ENCODE data around the gene SPEN.

Gene SPEN

GRCh38 chr1:15966081-15966955, 118.8 kb downstream of the SPEN start:
- TF ChIP-seq, protein P1, sequence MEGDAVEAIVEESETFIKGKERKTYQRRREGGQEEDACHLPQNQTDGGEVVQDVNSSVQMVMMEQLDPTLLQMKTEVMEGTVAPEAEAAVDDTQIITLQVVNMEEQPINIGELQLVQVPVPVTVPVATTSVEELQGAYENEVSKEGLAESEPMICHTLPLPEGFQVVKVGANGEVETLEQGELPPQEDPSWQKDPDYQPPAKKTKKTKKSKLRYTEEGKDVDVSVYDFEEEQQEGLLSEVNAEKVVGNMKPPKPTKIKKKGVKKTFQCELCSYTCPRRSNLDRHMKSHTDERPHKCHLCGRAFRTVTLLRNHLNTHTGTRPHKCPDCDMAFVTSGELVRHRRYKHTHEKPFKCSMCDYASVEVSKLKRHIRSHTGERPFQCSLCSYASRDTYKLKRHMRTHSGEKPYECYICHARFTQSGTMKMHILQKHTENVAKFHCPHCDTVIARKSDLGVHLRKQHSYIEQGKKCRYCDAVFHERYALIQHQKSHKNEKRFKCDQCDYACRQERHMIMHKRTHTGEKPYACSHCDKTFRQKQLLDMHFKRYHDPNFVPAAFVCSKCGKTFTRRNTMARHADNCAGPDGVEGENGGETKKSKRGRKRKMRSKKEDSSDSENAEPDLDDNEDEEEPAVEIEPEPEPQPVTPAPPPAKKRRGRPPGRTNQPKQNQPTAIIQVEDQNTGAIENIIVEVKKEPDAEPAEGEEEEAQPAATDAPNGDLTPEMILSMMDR (IDR thresholded peaks at IDR 0.05; ENCODE audit: low read depth, low read length): no peak
- in situ Hi-C loops (cut with HindIII; ENCODE audit: low sequenced_read_pairs): no loop called here
- H3K4me3 ChIP-seq (ENCODE audit: low read depth, low read length): no peak overlapping the region
- no peak for DNase-seq (ENCODE audit: low read depth, low spot score)

GRCh38 chr1:15966956-15967344, 119.4 kb downstream of the SPEN start:
- in situ Hi-C loops (cut with HindIII; ENCODE audit: low sequenced_read_pairs): no loop called here
- no peak for DNase-seq (ENCODE audit: low read depth, low spot score)
- H3K4me3 ChIP-seq (ENCODE audit: low read depth, low read length): no peak overlapping the region
- TF ChIP-seq, protein P1 (IDR thresholded peaks at IDR 0.05; ENCODE audit: low read depth, low read length): no peak

- in situ Hi-C loops (cut with HindIII; ENCODE audit: low sequenced_read_pairs): no loop called here
- TF ChIP-seq, protein P1 (IDR thresholded peaks at IDR 0.05; ENCODE audit: low read depth, low read length): no peak
These were observed 120.7 kb downstream of the SPEN start for GRCh38 chr1:15968172-15968571.

GRCh38 chr1:15969321-15969880, 121.9 kb downstream of the SPEN start:
- no peak overlapping the region for H3K4me3 ChIP-seq (ENCODE audit: low read depth, low read length)
- no peak for DNase-seq (ENCODE audit: low read depth, low spot score)
- in situ Hi-C loops (cut with HindIII; ENCODE audit: low sequenced_read_pairs): no loop called here
- TF ChIP-seq, protein P1 (IDR thresholded peaks at IDR 0.05; ENCODE audit: low read depth, low read length): no peak

More at GRCh38 chr1:15968172-15968571, 120.7 kb downstream of the SPEN start:
- no peak overlapping the region for H3K4me3 ChIP-seq (ENCODE audit: low read depth, low read length)
- DNase-seq (ENCODE audit: low read depth, low spot score): no peak

DNA sequence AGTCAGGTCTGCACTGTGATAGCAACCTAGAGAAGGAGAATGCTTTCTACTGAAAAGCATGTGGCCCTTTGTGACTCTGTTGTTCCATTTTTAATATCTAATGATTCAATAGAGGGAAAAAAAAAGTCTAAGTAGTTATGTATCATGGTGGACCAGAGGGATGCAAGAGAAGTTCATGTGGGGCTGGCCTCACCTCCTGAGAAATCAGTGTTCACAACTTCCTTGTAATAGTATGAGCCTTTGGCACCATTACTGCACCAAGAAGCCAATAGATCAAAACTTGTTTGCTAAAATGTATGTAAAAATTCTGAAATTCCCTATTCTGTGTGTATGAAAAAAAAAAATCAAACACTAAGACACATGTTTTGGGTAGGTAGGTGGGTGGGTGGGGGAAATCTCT, 123.4 kb downstream of the SPEN start:
- in situ Hi-C loops (cut with HindIII; ENCODE audit: low sequenced_read_pairs): no loop called here
- TF ChIP-seq, protein P1 (IDR thresholded peaks at IDR 0.05; ENCODE audit: low read depth, low read length): no peak
- no peak overlapping the region for H3K4me3 ChIP-seq (ENCODE audit: low read depth, low read length)
- DNase-seq (ENCODE audit: low read depth, low spot score): no peak

- H3K4me3 ChIP-seq (ENCODE audit: low read depth, low read length): no peak overlapping the region
These were observed 124.9 kb downstream of the SPEN start for GRCh38 chr1:15972409-15972808.

More at GRCh38 chr1:15972409-15972808, 124.9 kb downstream of the SPEN start:
- DNase-seq (ENCODE audit: low read depth, low spot score): no peak
- in situ Hi-C loops (cut with HindIII; ENCODE audit: low sequenced_read_pairs): no loop called here
- TF ChIP-seq, protein P1 (IDR thresholded peaks at IDR 0.05; ENCODE audit: low read depth, low read length): no peak

Measured in astrocyte of the spinal cord (primary cell).